Cerebellar cortex (tissue), 1 donor: ENCODE results near the gene KCTD18.

Experiments
- DNase-seq: peaks from one replicate; pipeline ENCODE4 v3.0.0-alpha.2; 2015; ENCODE audit warnings: low spot score

KCTD18 gene

DNA sequence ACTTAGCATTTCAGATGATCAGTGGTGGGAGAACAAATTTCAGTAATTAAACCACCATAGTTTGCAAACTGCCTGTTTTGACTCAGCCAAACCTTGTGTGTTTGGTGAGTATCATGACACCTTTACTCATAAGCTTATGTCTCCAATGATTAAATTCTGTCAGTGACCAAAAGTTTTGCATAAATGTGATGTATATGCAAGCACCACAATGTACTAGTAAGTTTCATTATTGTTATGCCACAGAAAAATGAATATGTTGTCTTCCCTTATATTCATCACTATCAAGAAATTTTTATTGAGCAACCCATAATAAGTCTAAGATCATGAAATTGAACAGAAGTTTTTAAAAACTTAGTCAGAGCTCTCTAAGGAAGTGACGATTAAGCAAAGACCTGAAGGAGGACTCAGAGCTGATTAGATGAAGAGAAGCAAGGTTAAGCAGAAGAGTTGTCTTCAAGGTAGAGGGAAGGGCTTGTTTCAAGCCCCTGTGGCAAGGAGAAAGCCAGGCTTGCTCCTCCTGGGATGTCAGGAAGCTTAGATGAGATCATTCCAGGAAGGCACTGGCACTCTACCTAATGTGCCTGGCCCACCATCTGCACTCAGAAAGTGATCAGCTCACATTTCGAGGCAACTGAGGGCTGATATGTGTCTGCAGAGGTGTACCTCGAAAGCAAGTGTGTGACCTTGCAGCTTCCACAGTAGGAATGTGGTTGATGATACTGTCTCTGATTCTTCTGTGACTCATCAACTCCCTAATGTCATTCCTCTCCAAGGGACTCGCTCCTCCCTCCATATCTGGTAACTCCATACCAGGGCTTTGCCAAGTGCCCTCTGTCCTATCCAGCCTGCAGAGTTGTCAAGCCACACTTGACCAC lies 54.7 kb downstream of the KCTD18 start:
- no peak for DNase-seq

DNA sequence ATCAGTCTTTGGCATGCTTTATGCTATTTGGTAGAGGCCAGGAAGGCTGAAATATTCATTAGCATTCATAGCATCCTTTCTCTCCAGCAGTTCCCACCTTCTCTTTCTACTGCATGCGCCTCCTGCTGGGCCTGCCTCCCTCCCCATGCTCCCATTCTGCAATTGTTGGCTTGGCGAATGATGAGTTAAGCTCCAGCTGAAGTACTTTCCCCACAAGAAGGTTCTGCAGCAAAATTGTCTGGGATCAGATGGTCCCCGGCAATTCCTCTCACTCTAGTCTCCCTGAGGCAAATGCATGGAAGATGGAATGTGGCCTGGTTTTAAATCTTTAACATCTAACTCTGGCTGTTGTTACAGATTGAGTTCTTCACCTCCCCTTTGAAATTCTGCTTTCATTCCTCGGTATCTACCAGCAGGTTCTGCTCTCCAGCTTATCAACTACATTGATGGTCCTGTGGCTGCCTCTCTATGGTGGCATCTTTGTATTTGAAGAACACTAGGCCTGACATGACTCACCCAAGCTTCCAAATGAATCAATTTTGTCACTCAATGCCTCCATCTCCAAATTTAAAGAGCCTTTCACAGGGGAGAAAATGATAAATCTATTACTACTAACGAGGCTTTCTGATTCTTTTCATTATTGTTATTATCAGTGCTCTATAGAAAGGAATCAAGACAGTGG lies 55.9 kb downstream of the KCTD18 start:
- DNase-seq: no peak

- DNase-seq: no peak
Observed at GRCh38 chr2:200453142-200453852, 56.6 kb downstream of the KCTD18 start.

- no peak for DNase-seq
Observed at GRCh38 chr2:200452377-200452776, 57.5 kb downstream of the KCTD18 start.

- no peak for DNase-seq
Observed at GRCh38 chr2:200451511-200451910, 58.4 kb downstream of the KCTD18 start.

DNA sequence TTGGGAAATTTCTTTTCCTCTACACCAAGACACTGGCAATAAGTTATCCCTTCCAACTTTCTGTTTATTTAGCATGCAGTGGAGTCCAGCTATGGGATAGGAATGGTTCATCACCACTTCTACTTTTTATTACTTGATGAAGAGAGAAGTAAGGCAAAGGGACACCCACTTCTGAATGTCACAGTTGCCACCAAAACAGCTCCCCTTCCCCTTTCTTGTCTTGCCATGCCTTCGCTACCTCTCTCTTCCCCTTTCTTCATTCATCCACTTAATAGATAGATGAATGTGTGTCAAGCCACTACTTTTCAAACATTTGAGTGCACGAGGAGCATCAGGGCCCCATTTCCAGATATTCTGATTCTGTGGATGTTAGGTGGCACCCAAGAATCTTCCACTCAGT lies 59.6 kb downstream of the KCTD18 start:
- no peak for DNase-seq

DNA sequence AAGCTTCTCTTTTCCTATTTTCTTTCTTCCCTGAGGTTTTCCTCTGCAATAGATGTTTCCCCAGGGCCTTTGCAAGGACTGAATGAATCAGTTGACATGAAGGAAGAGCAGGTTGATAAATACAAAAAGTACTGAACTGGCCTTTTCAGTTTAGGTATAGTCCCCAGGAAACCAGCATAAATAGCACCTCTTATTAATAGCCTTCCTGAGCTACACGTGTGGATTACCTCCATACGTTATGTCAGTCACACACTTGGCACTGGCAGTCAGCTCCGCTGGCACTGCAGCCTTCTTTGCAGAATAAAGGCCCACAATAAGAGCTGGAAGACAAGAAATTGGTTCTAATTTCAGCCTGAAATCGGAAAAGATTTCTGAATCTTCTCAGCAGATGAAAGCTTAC lies 60.7 kb downstream of the KCTD18 start:
- DNase-seq: no peak

DNA sequence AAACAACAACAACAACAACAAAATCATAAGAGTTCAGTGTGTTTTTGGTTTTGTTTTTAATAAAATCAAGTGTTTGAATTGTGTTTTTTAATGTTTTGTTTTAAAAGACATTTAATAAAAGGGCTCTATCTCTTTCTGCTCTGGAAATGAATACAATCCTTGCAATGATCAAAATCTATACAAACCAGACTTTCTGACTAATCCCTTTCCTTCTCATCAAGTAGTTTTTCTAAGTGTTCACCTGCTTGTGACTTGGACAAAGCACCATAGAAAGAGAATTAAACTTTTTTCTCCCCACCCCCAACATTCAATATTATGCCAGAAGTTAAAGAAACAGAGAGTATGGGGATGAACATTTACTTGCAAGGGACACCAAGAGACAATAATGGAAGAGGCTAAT lies 61.4 kb downstream of the KCTD18 start:
- no peak for DNase-seq

DNA sequence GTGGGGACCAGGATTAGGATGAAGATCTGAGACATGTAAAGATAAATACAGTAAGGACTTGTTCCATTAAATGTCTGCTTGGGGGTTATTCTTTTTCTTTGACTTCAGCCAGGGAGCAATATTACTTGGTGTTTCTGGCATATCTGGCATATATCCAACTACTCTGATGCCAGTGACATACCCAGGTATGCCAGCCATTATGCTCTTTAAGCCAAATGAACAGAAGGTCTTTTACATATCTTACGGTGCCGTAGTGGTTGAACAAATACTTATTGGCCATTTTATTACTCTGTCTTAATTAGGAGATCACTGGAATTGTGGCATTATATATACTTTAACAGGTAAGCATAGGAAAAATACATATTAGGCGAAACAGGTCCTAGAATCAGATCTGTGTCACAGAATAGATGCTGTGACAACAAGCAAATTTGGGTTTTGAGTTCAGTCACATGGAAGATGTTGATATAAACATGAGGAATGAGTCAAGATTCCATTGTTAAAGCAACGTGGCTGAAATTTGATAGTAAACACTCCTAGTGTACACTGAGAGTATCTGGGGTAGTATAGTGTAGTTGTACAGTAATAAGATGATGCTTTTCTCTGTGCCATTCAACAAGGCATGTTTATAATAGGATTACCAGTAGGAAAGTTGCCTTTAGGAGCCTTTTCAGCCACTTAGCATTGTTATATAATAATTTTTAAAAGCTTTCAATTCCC lies 62.6 kb downstream of the KCTD18 start:
- DNase-seq: peak; percentile 74

DNA sequence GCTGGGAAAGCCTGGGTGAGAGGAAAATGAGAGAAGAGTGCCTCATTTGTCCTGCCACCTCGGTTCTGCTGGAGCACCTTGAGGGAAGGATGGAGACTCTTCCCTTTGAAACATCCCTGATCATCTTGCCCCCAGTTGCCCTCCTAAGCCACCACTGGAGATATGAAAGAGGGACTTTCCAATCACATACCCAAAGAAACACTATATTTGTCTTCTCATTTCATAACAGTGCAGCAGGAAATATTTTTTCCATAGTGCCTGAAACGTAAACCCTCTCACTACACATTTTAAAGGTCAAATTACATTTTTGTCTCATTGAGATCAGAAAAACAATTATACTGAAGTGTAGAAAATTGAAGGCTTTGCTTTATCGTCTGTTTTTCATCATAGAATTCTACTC lies 63.3 kb downstream of the KCTD18 start:
- DNase-seq: no peak

- DNase-seq: no peak
Observed at GRCh38 chr2:200445284-200445683, 64.6 kb downstream of the KCTD18 start.

GRCh38 chr2:200444530-200444929 lies 65.3 kb downstream of the KCTD18 start:
- DNase-seq: no peak

DNA sequence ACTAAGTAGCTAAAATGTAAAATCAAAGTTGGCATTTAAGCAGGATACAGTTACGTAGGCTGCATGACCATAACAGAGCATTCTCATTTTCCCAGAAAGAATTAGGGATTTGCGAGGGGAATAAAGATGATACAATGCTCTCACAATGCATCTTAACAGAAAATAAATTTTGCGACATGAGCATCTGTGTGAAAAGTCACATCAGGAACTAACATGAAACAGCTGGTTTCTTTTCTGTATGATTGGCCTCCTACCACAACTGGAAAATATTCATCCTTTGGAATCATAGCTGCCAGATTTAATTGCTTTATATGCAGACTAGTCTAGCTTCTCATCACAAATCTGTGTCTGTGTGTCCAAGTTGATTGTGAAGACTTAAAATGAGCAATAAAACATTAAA lies 66.0 kb downstream of the KCTD18 start:
- no peak for DNase-seq

GRCh38 chr2:200443376-200443775 lies 66.5 kb downstream of the KCTD18 start:
- no peak for DNase-seq

DNA sequence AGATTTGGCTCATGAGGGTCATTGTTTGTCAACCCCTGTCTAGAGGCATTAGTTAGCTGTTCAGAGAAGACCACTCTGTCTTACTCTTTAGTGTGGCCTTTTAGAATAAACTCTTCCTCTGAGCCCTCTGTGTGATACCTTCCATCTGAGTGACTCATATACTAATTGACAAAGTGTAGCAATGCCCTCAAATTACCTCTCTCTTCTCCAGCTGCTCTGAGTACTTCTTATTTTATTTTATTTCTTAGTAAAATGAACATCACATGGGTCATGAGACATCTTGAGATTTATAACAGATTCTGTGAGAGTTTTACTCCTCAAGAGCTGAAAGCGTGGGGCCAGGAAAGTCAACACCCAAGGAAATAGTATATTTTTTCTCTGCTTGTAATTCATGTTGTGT lies 67.4 kb downstream of the KCTD18 start:
- DNase-seq: no peak

DNA sequence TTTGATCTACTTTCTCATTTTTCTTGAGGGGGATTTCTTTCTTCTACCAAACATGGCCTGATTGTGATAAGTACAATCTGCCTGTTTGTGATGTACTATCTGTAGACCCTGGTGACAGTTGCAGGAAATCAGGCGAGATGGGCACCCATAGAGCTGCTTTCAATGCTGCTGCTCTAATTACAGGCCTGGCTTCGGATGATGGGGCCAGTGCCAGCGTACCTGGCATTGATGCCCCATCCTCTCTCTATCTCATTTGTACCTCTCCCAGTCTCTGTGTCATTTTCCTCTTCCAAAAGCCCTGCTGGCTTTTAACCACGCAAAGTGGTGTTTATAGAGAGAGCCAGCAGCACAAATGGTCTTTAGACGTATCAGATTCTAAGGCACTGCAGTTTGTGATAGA lies 69.9 kb downstream of the KCTD18 start:
- DNase-seq: peak; percentile 89
